ENCODE data around the gene ADAMTS2. TPM values are rescaled to one million over a fixed set of nuclear protein-coding genes. Genes with fewer than 3 reads are reported as not detected.

Gene ADAMTS2
- total and polyA plus RNA-seq, 2 donors (not counting 1 experiment from before 2014, with no cell fraction given): 16.2 to 70.2 TPM

GRCh38 chr5:179139111-179139935, 205.9 kb downstream of the ADAMTS2 start:
- Histone ChIP-seq H3K27me3 (ENCODE audit: control insufficient read depth, insufficient read depth, low read length) (no peaks in the 10 kb centered on the region), H3K9ac (ENCODE audit: insufficient read depth, low read length) (no peak overlapping the region), H3K27ac (ENCODE audit: insufficient read depth, low read length) (no peak overlapping the region)

GRCh38 chr5:179138568-179138925, 206.7 kb downstream of the ADAMTS2 start:
- no peaks in the 10 kb centered on the region for H3K36me3 ChIP-seq (ENCODE audit: control insufficient read depth, insufficient read depth, low read length)
- H2AFZ ChIP-seq (ENCODE audit: low read length): no peak overlapping the region
- no peak overlapping the region for H3K4me3 ChIP-seq (replicated peaks in 1 of 4; ENCODE audit: control extremely low read depth in 1 of 4, insufficient read depth in 1 of 4, low read depth in 3 of 4, low read length in 4 of 4)
- no peak for TF ChIP-seq EZH2 (IDR thresholded peaks at IDR 0.05; ENCODE audit: low read length, missing control alignments)
- no peak for TF ChIP-seq CTCF (conservative IDR thresholded peaks at IDR 0.05 in 1 of 2, IDR thresholded peaks at IDR 0.05 in 1 of 2; ENCODE audit: low read depth in 1 of 2, low read length in 2 of 2)
- no peak overlapping the region for H3K27ac ChIP-seq (ENCODE audit: insufficient read depth, low read length)
- no peak overlapping the region for H3K9ac ChIP-seq (ENCODE audit: insufficient read depth, low read length)
- no peaks in the 10 kb centered on the region for H3K27me3 ChIP-seq (ENCODE audit: control insufficient read depth, insufficient read depth, low read length)
- H4K20me1 ChIP-seq (ENCODE audit: control insufficient read depth, extremely low read depth, insufficient read depth, low read length): no peaks in the 10 kb centered on the region
- H3K9me3 ChIP-seq (ENCODE audit: control insufficient read depth, insufficient read depth, low read depth, low read length): no peaks in the 10 kb centered on the region
- H3K4me2 ChIP-seq (ENCODE audit: extremely low read depth, insufficient read depth, low read length): no peak overlapping the region
- peaks cover 1% of the 10 kb centered on the region for H3K4me1 ChIP-seq (ENCODE audit: control insufficient read depth, extremely low read depth, insufficient read depth, low read length)
- no peak for DNase-seq (ENCODE audit: low read depth in 2 of 2)
- H3K79me2 ChIP-seq (ENCODE audit: control insufficient read depth, insufficient read depth, low read length): no peaks in the 10 kb centered on the region

More at GRCh38 chr5:179139111-179139935, 205.9 kb downstream of the ADAMTS2 start:
- Histone ChIP-seq H3K4me1 (ENCODE audit: control insufficient read depth, extremely low read depth, insufficient read depth, low read length) (peaks cover 2% of the 10 kb centered on the region), H4K20me1 (ENCODE audit: control insufficient read depth, extremely low read depth, insufficient read depth, low read length) (no peaks in the 10 kb centered on the region), H3K4me2 (ENCODE audit: extremely low read depth, insufficient read depth, low read length) (no peak overlapping the region), H3K36me3 (ENCODE audit: control insufficient read depth, insufficient read depth, low read length) (no peaks in the 10 kb centered on the region), H3K79me2 (ENCODE audit: control insufficient read depth, insufficient read depth, low read length) (no peaks in the 10 kb centered on the region), H2AFZ (ENCODE audit: low read length) (no peak overlapping the region), H3K9me3 (ENCODE audit: control insufficient read depth, insufficient read depth, low read depth, low read length) (no peaks in the 10 kb centered on the region), H3K4me3 (replicated peaks in 1 of 4; ENCODE audit: control extremely low read depth in 1 of 4, insufficient read depth in 1 of 4, low read depth in 3 of 4, low read length in 4 of 4) (no peak overlapping the region)
- DNase-seq (ENCODE audit: low read depth in 2 of 2): no peak
- TF ChIP-seq CTCF (conservative IDR thresholded peaks at IDR 0.05 in 1 of 2, IDR thresholded peaks at IDR 0.05 in 1 of 2; ENCODE audit: low read depth in 1 of 2, low read length in 2 of 2): no peak
- no peak for TF ChIP-seq EZH2 (IDR thresholded peaks at IDR 0.05; ENCODE audit: low read length, missing control alignments)

- Histone ChIP-seq H3K4me1 (ENCODE audit: control insufficient read depth, extremely low read depth, insufficient read depth, low read length) (no peaks in the 10 kb centered on the region), H3K36me3 (ENCODE audit: control insufficient read depth, insufficient read depth, low read length) (no peaks in the 10 kb centered on the region), H3K27ac (ENCODE audit: insufficient read depth, low read length) (no peak overlapping the region), H3K79me2 (ENCODE audit: control insufficient read depth, insufficient read depth, low read length) (no peaks in the 10 kb centered on the region), H4K20me1 (ENCODE audit: control insufficient read depth, extremely low read depth, insufficient read depth, low read length) (no peaks in the 10 kb centered on the region), H3K9ac (ENCODE audit: insufficient read depth, low read length) (no peak overlapping the region), H3K4me3 (replicated peaks in 1 of 4; ENCODE audit: control extremely low read depth in 1 of 4, insufficient read depth in 1 of 4, low read depth in 3 of 4, low read length in 4 of 4) (no peak overlapping the region), H3K9me3 (ENCODE audit: control insufficient read depth, insufficient read depth, low read depth, low read length) (no peaks in the 10 kb centered on the region), H3K4me2 (ENCODE audit: extremely low read depth, insufficient read depth, low read length) (no peak overlapping the region), H3K27me3 (ENCODE audit: control insufficient read depth, insufficient read depth, low read length) (no peaks in the 10 kb centered on the region), H2AFZ (ENCODE audit: low read length) (no peak overlapping the region)
- no peak for TF ChIP-seq EZH2 (IDR thresholded peaks at IDR 0.05; ENCODE audit: low read length, missing control alignments)
- TF ChIP-seq CTCF (conservative IDR thresholded peaks at IDR 0.05 in 1 of 2, IDR thresholded peaks at IDR 0.05 in 1 of 2; ENCODE audit: low read depth in 1 of 2, low read length in 2 of 2): no peak
- DNase-seq (ENCODE audit: low read depth in 2 of 2): no peak
Measured at GRCh38 chr5:179137643-179138567, 207.4 kb downstream of the ADAMTS2 start.
